ENCODE data around the gene BCL6. TPM values are rescaled to one million over a fixed set of nuclear protein-coding genes. Genes with fewer than 3 reads are reported as not detected.
A peak's percentile ranks its signal among the peaks of the same experiment; 100 is the strongest.

Gene BCL6
- total and polyA plus RNA-seq, 2 of the 8 experiments (the other 6 are each of a cell fraction or from before 2014, with no cell fraction given) = 5.7 to 10.4 TPM

GRCh38 chr3:187741403-187742350 is 3.6 kb downstream of the BCL6 start (continued):
- TF ChIP-seq CTCF (IDR thresholded peaks at IDR 0.05; ENCODE audit: control extremely low read depth in 1 of 3, insufficient read depth in 1 of 3, low read depth in 1 of 3, low read length in 3 of 3) = peak; percentile 51 to 84 (median 66)
- no peak for TF ChIP-seq SIX5 (IDR thresholded peaks at IDR 0.05; ENCODE audit: low read depth, low read length)
- TF ChIP-seq KDM4A (IDR thresholded peaks at IDR 0.05; ENCODE audit: low read depth, low read length, severe bottlenecking) = peak; percentile 28
- TF ChIP-seq SIN3A (conservative IDR thresholded peaks at IDR 0.05 in 1 of 2, IDR thresholded peaks at IDR 0.05 in 1 of 2; ENCODE audit: low read depth in 1 of 2, low read length in 2 of 2) = 0 out of 4 replicates have a peak, but pooled peaks of 1 of the 2 experiments have one; percentile 41
